Stimulated activated CD4-positive, alpha-beta T cell treated with anti-CD3 and anti-CD28 coated beads, TNF-alpha, amount 100 ng/mL, for 1 hour (primary cell): ENCODE results near the gene PATL1.

Source experiments
- DNase-seq, 3 donors: peaks; one replicate each; pipeline ENCODE4 v3.0.0-alpha.2; 2020; ENCODE audit warnings: low read depth in 3 of 3, low spot score in 1 of 3

PATL1 gene

DNA sequence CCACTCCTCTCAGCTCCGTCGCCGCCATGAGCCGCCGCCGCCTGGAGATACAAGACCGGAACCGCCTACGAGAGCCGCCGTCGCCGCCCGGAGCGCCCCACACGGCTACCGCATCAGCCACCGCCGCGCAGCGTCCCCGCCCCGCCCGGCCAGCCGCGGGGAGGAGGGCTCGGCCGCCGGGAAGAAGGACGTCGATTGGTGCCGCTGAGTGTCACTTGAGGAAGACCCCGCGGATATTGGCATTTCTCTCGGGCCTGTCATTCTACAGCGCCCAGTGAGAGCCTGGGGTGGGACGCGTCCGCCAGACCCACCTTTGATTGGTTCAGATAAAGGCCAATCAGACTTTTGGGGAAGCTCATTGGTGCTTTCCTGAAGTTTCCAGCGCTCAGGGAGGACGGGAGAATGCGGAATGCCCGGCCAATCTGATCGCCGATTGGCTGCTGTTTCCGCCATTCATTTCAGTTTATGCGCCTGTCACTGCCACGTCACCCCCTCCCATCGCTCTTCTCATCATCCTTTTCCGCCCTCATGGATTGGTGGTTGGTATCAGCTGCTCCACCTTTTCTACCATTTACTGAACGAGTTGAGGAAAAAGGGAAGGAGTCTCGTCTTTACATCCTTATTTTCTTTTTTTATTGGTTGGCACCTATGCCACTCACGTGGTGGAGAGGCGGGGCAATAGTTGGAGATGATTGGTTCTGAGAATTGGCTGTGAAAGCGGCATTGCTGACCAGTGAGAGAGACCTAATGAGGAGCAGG, 53.0 kb downstream of the PATL1 start, which contains the start of gene OSBP:
Gene OSBP (minus strand): TSS at position 138 of the 759 bp plus-strand sequence. CDS start 110 bp downstream, at position 28.
- DNase-seq: peak; percentile 87 to 96 (median 95)

DNA sequence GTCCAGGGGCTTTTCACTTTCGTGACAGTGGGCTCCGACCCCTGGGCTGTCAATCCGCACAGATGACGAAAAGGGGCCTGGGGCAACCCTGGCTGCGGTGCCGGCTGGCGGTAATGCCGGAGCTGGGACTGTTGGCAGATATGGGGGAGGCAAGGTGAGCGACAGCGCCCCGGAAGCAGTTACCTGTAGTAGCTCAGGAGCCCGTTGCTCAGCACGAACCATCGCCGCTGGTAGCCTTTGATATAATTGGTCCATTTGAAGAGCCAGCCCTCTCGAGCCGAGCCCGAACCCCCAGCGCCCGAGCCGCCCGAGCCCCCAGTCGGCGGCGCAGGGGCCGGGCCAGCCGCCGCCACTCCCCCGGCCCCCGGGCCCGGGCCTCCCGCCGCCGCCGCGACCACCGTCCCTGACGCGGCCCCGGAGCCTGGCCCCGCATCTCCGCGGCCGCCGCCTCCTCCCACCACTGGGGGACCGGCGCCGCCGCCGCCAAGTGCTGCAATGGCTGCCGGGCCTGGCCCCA, 53.7 kb downstream of the PATL1 start:
- DNase-seq: peak in 2 of 3 donors; percentile 27 to 33

DNA sequence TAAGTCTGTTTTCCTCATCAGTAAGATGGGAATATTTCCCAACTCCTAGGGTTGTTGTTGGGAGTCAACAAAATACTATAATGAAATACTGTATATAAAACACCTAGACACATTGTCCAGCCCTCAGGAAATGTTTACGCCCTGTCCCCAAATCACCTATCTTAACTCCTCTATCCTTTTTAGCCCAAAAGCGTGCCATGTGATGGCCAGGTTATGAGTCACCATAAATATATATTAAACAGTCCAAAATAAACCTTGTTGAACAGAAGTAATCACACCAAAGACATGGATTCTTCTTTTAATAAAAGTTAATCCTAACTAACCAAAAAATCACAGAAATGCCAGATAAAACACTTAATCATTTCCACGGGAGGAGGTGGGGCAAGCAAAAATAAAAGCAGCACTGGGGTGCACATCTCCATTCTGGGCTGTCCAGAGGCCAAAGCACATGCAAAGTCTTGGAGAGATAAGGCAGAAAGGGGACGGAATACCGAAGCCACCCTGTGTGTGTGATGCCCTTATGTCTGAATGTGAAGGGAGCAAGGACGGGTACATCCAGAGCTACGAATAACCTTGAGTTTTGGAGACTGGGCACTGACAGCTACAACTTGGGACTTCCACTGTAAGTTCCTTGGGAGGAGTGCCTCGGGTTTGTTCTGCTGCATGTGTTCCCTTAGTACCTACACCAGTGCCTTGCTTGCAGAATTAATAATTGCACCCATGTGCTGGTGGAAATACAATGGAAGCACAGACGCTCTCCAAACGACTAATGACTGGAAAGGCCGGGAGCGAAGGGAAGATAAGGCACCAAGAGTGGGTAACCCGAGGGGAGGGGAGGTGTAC, 54.3 kb downstream of the PATL1 start:
- no peak for DNase-seq

DNA sequence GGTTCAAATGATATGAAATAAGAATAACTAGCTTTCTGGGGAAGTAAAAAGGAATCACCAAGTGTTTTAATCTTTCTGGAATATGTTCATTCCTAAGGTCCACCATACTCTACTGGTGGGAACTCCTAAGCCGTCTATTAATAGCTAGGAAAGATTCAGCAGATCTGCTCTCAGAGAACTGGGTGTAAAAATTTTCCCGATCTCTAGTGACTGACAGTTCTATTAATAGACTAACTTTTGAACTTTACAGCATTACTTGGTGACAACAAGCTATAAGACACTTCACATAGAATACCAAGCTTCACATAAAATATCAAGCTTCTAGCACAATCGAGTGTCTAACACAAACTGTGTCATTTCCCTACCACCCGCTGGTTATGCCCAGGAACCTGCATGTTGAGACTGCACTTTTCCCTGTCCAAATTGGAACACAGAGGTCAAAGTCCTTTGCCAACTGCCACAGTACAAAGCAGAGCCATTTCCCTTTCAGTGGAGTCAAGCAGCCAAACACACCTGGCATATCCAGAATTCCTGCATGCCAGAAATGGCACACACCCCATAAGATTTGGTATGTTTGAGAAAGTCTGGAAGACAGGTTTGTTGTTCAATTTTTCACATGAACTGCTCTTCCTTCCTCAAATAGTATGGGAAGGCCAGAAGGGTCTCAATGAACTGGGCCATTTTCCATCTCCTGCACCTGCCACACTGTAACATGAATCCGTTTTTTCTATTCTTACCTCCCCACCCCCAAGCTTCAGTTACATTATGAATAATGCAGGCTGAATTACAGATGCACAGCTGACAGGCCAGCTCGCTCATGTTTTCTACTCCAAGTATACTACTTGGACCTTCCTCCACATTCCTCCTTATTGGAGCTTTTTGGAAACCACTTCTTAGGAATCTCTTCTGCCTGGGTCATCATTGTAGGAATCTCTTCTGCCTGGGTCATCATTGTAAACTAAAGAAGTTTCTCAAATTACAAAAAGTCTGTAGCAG, 57.0 kb downstream of the PATL1 start:
- no peak for DNase-seq

DNA sequence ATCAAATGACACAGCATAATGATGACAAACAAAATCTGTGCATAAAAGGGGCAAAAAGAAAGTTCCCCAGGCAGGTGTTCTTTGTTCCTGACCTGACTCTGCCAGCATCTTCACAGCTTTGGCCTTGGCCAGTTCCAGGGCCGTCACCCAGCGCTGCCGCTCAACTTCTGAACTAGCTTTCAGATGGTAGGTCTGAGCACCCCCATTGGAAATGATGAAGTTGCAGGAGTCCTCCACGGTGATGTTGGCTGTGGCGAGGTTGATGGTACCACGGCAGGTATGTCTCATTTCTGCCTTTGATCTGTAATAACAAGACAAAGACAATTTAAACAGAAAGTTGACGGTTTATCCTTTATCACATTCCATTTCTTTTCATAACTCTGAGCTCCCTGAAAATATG, 58.5 kb downstream of the PATL1 start:
- no peak for DNase-seq

DNA sequence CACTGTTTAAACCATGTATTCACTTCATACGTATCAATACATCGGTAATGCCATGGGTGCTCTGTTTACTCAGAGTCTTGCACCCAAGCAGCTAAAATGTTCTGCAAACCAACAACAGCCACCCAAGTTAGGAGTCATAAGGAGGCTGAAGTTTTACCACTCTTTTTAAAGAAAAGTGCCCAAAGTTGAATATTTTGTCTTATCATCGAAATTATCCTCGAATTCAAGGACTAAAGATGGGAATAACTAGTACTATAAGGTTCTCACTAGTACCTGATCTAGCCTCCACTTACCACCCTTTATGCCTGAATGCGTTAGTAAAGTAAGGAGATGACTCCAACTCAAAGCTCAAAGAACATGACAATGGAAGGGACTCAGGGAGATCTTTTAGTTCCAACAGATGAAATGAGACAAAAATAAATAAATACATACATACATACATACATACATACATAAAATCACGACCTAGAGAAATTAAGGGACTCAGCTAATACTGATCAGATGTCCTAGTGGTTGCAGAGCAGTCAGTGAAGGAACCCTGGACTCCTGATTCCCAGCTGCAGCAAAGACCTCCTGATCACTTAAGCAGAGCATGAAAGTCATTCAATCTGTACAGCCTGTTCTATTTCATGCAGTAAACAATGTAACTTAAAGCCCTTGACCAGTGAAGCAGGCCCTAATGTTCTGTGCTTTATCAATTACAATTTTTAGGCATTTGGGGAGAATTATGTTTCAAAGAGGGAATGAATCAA, 61.0 kb downstream of the PATL1 start:
- no peak for DNase-seq

DNA sequence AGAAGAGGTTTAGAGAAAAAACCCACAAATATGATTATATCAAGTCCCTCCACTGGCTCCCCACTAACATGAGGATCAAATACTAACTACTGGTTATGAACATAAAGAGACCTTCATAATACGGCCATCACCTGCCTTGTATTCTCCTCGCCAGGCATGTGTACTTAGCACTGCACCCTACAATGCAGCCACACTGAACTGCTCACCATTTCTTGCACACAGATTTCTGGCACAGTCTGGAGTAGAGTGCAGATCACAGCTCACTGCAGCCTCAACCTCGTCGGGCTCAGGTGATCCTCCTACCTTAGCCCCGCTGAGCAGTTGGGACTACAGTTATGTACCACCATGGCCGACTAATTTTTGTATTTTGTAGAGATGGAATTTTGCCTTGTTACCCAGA, 66.4 kb downstream of the PATL1 start:
- no peak for DNase-seq

DNA sequence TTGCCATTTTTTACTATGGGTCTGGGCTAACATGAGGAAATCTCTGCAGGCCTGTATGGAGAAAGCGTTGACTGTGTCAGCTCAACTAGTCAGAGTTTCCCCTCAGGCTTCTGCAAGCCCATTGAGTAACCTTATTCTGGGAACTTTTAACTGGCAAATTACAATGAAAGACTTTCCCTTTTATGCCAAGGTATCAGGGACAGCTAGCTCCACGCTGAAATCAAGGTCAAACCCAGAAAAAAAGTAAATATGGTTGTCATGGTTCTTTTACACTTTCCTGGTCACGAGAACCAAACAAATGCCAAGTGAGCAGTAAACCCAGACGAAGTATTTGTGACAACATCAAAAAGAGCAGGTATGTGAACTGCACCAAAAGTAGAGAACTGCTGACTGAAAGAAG, 67.0 kb downstream of the PATL1 start:
- DNase-seq: no peak

DNA sequence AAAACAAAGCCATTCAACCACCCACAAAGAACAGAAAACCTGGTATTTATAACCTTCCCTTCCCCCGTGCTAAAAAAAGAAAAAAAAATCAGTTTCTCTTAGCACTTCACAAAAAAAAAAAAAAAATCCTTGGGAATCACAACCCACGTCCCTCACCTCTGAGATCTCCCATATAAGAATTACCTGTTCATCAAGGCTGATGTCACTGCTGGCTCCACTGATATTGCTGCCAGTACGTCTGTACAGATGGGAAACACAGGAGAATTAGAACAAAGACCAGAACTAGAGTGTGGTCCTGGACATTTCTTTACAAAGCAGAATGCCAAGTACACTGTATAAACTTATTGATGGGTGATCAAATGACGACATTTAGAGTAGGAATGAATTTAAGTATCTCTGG, 68.2 kb downstream of the PATL1 start:
- no peak for DNase-seq

DNA sequence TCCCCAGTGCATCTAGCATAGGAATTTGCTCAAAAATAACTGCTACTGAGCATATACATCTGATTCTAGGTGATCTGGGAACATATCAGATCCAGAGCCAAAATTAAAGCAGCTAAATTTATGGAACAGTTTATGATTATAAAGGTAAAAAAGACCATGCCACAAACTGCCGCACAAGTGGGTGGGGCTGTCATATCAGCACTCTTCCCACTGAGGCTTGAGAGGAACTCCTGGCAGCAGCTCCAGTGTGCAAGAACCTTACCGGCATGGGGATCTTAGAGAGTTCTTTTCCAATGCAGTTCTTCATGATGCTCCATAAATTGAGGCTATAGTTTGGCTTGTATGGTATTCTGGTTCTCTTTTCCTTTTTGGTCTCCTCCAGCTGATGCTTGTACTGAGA, 68.6 kb downstream of the PATL1 start:
- no peak for DNase-seq

DNA sequence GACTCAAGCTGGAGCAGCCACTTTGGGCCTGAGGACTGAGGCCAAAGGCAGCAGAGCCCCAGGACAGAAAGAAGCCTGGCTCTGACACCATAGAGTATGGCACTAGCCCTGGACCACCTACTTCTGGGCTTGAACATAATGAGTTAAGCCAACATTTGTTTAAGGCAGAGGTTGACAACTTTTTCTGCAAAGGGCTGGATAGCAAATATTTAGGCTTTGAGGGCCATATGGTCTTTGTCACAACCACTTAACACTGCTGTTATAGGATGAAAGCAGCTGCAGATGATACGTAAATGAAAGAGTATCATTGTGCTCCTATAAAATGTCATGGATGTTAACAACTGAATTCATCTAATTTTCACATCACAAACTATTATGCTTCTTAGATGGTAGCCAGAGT, 69.9 kb downstream of the PATL1 start:
- no peak for DNase-seq
